ENCODE results near the gene HSD3B7.

DNA sequence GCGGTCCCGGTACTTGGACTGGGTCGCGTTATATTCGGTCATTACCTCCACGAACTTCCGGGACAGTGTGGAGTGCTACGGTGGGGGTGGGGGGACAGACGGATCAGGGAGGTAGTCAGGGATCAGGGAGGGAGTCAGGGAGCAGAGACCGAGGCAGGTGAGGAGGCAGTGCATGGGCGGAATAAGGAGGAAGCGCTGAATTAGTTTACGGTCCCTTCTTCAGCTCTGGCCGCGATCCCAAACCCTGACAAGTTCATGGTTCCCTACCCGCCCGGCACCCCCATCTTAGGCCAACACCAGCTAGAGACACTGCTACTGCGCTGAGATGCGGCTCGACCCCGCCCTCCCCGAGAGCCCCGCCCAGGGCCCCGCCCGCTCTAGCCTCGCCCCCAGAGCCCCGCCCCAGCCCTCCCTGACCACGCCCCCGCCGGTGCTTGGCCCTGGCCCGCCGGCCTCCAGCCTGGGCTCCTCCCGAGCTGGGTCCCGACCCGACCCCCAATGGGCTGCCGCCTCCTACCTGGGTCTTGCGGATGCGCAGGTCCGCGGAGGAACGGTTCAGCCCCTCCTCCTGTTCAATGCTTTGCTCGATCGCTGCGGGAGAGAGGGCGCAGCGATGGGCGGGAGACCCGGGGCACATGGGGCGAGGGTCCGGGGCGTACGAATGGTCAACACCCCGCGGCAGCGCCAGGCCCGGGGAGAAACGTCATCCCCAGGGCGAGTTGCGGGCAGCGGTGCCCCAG lies 12.1 kb downstream of the HSD3B7 start:
- TF ChIP-seq, protein P1, sequence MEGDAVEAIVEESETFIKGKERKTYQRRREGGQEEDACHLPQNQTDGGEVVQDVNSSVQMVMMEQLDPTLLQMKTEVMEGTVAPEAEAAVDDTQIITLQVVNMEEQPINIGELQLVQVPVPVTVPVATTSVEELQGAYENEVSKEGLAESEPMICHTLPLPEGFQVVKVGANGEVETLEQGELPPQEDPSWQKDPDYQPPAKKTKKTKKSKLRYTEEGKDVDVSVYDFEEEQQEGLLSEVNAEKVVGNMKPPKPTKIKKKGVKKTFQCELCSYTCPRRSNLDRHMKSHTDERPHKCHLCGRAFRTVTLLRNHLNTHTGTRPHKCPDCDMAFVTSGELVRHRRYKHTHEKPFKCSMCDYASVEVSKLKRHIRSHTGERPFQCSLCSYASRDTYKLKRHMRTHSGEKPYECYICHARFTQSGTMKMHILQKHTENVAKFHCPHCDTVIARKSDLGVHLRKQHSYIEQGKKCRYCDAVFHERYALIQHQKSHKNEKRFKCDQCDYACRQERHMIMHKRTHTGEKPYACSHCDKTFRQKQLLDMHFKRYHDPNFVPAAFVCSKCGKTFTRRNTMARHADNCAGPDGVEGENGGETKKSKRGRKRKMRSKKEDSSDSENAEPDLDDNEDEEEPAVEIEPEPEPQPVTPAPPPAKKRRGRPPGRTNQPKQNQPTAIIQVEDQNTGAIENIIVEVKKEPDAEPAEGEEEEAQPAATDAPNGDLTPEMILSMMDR (IDR thresholded peaks at IDR 0.05), result no peak
- TF ChIP-seq POLR2A (IDR thresholded peaks at IDR 0.05), result peak; percentile 90
